GM23248 (cell line): Measurements from ENCODE around the gene DCAF7. TPM values are rescaled to one million over a fixed set of nuclear protein-coding genes. Genes with fewer than 3 reads are reported as not detected.

ENCODE experiments used
- DNase-seq: peaks from one replicate; pipeline ENCODE4 v3.0.0-alpha.2; 2015
- H2AFZ ChIP-seq: fragments of 200-600 bp; sonication (generic); 2 replicates; pipeline ENCODE4 v1.6.1; 2016; ENCODE audit warnings: antibody characterized with exemption
- H3F3A ChIP-seq: fragments of 200-600 bp; sonication (generic); 2 replicates; pipeline ENCODE4 v1.6.1; 2016; ENCODE audit warnings: mild to moderate bottlenecking, antibody characterized with exemption, mixed run types; ENCODE audit not compliant: insufficient read depth
- H3K27ac ChIP-seq: fragments of 200-600 bp; sonication (generic); 2 replicates; pipeline ENCODE4 v1.5.1; 2016; ENCODE audit warnings: mild to moderate bottlenecking
- H3K27me3 ChIP-seq: fragments of 200-600 bp; sonication (generic); replicated peaks from 2 replicates; pipeline ENCODE4 v1.6.1; 2016; ENCODE audit warnings: mild to moderate bottlenecking; ENCODE audit not compliant: insufficient read depth
- H3K36me3 ChIP-seq: fragments of 200-600 bp; sonication (generic); 2 replicates; pipeline ENCODE4 v1.6.1; 2016; ENCODE audit warnings: low read depth, mild to moderate bottlenecking
- H3K4me1 ChIP-seq: fragments of 200-600 bp; sonication (generic); 2 replicates; pipeline ENCODE4 v1.6.1; 2016; ENCODE audit warnings: mild to moderate bottlenecking; ENCODE audit not compliant: insufficient read depth
- H3K4me2 ChIP-seq: fragments of 200-600 bp; sonication (generic); one replicate; pipeline ENCODE4 v1.6.1; 2016; ENCODE audit warnings: mild to moderate bottlenecking; ENCODE audit not compliant: unreplicated experiment
- H3K4me3 ChIP-seq: fragments of 200-600 bp; sonication (generic); 2 replicates; pipeline ENCODE4 v1.5.1; 2016; ENCODE audit warnings: mild to moderate bottlenecking
- H3K79me2 ChIP-seq: fragments of 200-600 bp; sonication (generic); 2 replicates; pipeline ENCODE4 v1.6.1; 2016; ENCODE audit warnings: mild to moderate bottlenecking; ENCODE audit not compliant: insufficient read depth
- H3K9ac ChIP-seq: fragments of 200-600 bp; sonication (generic); 2 replicates; pipeline ENCODE4 v1.6.1; 2016; ENCODE audit warnings: mild to moderate bottlenecking
- H3K9me2 ChIP-seq: fragments of 200-600 bp; sonication (generic); 2 replicates; pipeline ENCODE4 v1.6.1; 2016; ENCODE audit warnings: mixed run types, mild to moderate bottlenecking, moderate library complexity; ENCODE audit not compliant: insufficient read depth
- H3K9me3 ChIP-seq: fragments of 200-600 bp; sonication (generic); one replicate; pipeline ENCODE4 v1.6.1; 2017; ENCODE audit warnings: low read depth
- H4K20me1 ChIP-seq: fragments of 200-600 bp; sonication (generic); 2 replicates; pipeline ENCODE4 v1.6.0; 2016; ENCODE audit not compliant: insufficient read depth
- EZH2 ChIP-seq: fragments of 200-600 bp; sonication (generic); IDR thresholded peaks from 2 replicates; pipeline ENCODE4 v1.6.1; 2018; ENCODE audit warnings: antibody characterized with exemption, mild to moderate bottlenecking; ENCODE audit not compliant: insufficient read depth, poor library complexity, severe bottlenecking
- EZH2phosphoT487 ChIP-seq: fragments of 200-600 bp; sonication (generic); IDR thresholded peaks from 2 replicates; pipeline ENCODE4 v1.6.1; 2018; ENCODE audit warnings: antibody characterized with exemption, moderate library complexity, mild to moderate bottlenecking, low read depth; ENCODE audit not compliant: insufficient read depth
- WGBS, 2 experiments: methylation state at CpG; one replicate each; pipeline ENCODE4 v1.1.6; 2015 to 2017; ENCODE audit warnings: low lambda C conversion rate in 2 of 2, low coverage in 1 of 2; ENCODE audit errors: missing lambda C conversion rate in 2 of 2; 5-methylcytosine and 5-hydroxymethylcytosine counted together
- in situ Hi-C: fragments of 300-500 bp; cut with MboI; formaldehyde crosslinking; loops from 2 replicates; pipeline ENCODE4 v1.15.0; 2020
- polyA plus RNA-seq: library from polyadenylated mRNA; unstranded; fragments of >200 nt; fragmentation: Nextera tagmentation; extraction: Ambion mirVana; gene quantifications from 2 replicates; pipeline ENCODE4 v1.2.1, GENCODE V29; 2016
- total RNA-seq: library from RNA; depleted of rRNA; stranded (reverse); fragments of >200 nt; shearing (Covaris generic); gene quantifications from 2 replicates; pipeline ENCODE4 v1.2.3, GENCODE V29; 2014

Gene DCAF7
- total and polyA plus RNA-seq, 2 experiments from 2014 or later = 21.2 to 38.2 TPM

DNA sequence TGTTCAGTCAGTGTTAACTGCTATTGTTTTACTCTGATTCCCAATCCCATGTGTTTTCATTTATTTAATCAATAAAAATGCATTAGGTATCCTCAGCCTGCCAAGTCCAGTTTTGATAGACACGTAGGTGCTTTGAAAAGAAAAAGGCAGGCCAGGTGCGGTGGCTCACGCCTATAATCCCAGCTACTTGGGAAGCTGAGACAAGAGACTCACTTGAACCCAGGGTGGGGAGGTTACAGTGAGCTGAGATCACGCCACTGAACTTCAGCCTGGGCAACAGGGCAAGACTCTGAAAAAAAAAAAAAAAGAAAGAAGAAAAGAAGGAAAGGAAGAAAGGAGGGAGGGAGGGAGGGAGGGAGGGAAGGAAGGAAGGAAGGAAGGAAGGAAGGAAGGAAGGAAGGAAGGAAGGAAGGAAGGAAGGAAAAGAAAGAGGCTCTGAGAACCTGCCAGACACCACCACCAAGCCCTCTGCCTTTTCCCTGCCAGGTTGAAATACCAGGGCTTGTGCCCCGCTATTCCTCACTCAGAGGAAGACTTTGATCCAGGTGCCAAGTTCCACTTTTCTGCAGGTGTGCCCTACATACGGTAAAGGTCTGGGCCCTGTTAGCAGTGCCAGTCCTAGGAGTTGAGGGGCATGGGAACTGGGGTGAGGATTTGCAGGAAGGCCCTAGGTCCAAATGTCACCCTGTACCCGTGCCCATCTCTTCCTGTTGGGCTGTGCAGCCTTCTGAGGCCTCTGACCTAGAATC lies 37.2 kb upstream of the DCAF7 start:
- H3K9ac ChIP-seq = no peak overlapping the region
- no peak overlapping the region for H3K4me3 ChIP-seq
- no peaks in the 10 kb centered on the region; the same call in 1 of the 2 replicates for H3K9me2 ChIP-seq
- no peak overlapping the region for H3K4me2 ChIP-seq
- H3K27me3 ChIP-seq = 0 out of 2 replicates have a peak, but pooled peaks cover 4% of the 10 kb centered on the region
- TF ChIP-seq EZH2 (no peak), EZH2phosphoT487 (no peak)
- no peaks in the 10 kb centered on the region for H3K9me3 ChIP-seq
- no peaks in the 10 kb centered on the region for H3K36me3 ChIP-seq
- WGBS, 2 experiments = 59 to 60% methylated on average over 7 of the region's 7 CpGs
- no peak overlapping the region for H3K27ac ChIP-seq
- no peak for DNase-seq
- H3K4me1 ChIP-seq = peaks cover 11% of the 10 kb centered on the region
- in situ Hi-C loops = no loop called here
- H3F3A ChIP-seq = peaks cover 15% of the 10 kb centered on the region
- H4K20me1 ChIP-seq = no peaks in the 10 kb centered on the region
- H3K79me2 ChIP-seq = no peaks in the 10 kb centered on the region
- no peak overlapping the region for H2AFZ ChIP-seq

DNA sequence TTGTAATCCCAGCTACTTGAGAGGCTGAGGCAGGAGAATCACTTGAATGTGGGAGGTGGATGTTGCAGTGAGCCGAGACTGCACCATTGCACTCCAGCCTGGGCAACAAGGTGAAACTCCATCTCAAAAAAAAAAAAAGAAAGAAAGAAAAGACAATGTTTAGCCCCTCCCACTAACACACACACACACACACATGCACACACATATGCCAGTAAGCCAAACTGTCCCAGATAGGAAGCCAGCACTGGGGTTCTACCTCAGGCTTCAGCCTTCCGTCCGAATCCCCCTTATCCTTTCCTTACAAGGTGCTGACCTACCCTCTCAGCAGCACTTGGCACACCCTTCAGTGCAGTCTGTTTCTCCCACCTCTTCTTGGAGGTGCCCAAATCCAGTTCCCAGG lies 35.8 kb upstream of the DCAF7 start:
- H3K9ac ChIP-seq = no peak overlapping the region
- TF ChIP-seq EZH2phosphoT487 = no peak
- no peak for TF ChIP-seq EZH2
- H3K79me2 ChIP-seq = no peaks in the 10 kb centered on the region
- DNase-seq = no peak
- in situ Hi-C loops = no loop called here
- H3K4me2 ChIP-seq = no peak overlapping the region
- H3K27ac ChIP-seq = no peak overlapping the region
- H3F3A ChIP-seq = peaks cover 17% of the 10 kb centered on the region
- H3K27me3 ChIP-seq = 0 out of 2 replicates have a peak, but pooled peaks cover 4% of the 10 kb centered on the region
- H4K20me1 ChIP-seq = no peaks in the 10 kb centered on the region
- 56 to 72% methylated on average over 3 of the region's 3 CpGs for WGBS, 2 experiments
- H3K4me3 ChIP-seq = no peak overlapping the region
- no peaks in the 10 kb centered on the region; the same call in 1 of the 2 replicates for H3K9me2 ChIP-seq
- H3K9me3 ChIP-seq = no peaks in the 10 kb centered on the region
- peaks cover 11% of the 10 kb centered on the region for H3K4me1 ChIP-seq
- H2AFZ ChIP-seq = no peak overlapping the region
- no peaks in the 10 kb centered on the region for H3K36me3 ChIP-seq

- no peak overlapping the region for H3K27ac ChIP-seq
- no peaks in the 10 kb centered on the region for H4K20me1 ChIP-seq
- no peaks in the 10 kb centered on the region for H3K36me3 ChIP-seq
- no peak overlapping the region for H2AFZ ChIP-seq
- no peak overlapping the region for H3K9ac ChIP-seq
- no peaks in the 10 kb centered on the region; the same call in 1 of the 2 replicates for H3K9me2 ChIP-seq
- peaks cover 11% of the 10 kb centered on the region for H3K4me1 ChIP-seq
- WGBS, 2 experiments = 88 to 92% methylated on average over 2 of the region's 2 CpGs
- peaks cover 17% of the 10 kb centered on the region for H3F3A ChIP-seq
- H3K9me3 ChIP-seq = no peaks in the 10 kb centered on the region
- TF ChIP-seq EZH2 (no peak), EZH2phosphoT487 (no peak)
- H3K79me2 ChIP-seq = no peaks in the 10 kb centered on the region
- H3K4me3 ChIP-seq = no peak overlapping the region
- no peak overlapping the region for H3K4me2 ChIP-seq
- in situ Hi-C loops = no loop called here
- DNase-seq = no peak
- H3K27me3 ChIP-seq = 0 out of 2 replicates have a peak, but pooled peaks cover 4% of the 10 kb centered on the region
Measured at GRCh38 chr17:63514974-63515373, 35.3 kb upstream of the DCAF7 start.

GRCh38 chr17:63515426-63515825 lies 34.9 kb upstream of the DCAF7 start:
- H3K36me3 ChIP-seq = no peaks in the 10 kb centered on the region
- DNase-seq = no peak
- no peak overlapping the region for H3K27ac ChIP-seq
- no peaks in the 10 kb centered on the region for H4K20me1 ChIP-seq
- no peak overlapping the region for H2AFZ ChIP-seq
- peaks cover 17% of the 10 kb centered on the region for H3F3A ChIP-seq
- no peaks in the 10 kb centered on the region for H3K79me2 ChIP-seq
- H3K27me3 ChIP-seq = 0 out of 2 replicates have a peak, but pooled peaks cover 4% of the 10 kb centered on the region
- H3K9me2 ChIP-seq = no peaks in the 10 kb centered on the region; the same call in 1 of the 2 replicates
- 75 to 88% methylated on average over 1 of the region's 1 CpG for WGBS, 2 experiments
- TF ChIP-seq EZH2phosphoT487 (no peak), EZH2 (no peak)
- in situ Hi-C loops = no loop called here
- no peaks in the 10 kb centered on the region for H3K9me3 ChIP-seq
- no peak overlapping the region for H3K4me2 ChIP-seq
- H3K4me1 ChIP-seq = peaks cover 11% of the 10 kb centered on the region
- no peak overlapping the region for H3K4me3 ChIP-seq
- no peak overlapping the region for H3K9ac ChIP-seq
